GM19193 (cell line): ENCODE results near the gene BHLHA15.

Source experiments
- POLR2A ChIP-seq: IDR thresholded peaks from 4 replicates; pipeline ENCODE4 v1.6.1; 2011; ENCODE audit not compliant: insufficient read depth, insufficient read length; ENCODE audit errors: extremely low read depth

The BHLHA15 gene

GRCh38 chr7:98177553-98177952, 33.7 kb upstream of the BHLHA15 start:
- TF ChIP-seq POLR2A: no peak

GRCh38 chr7:98178321-98178720, 32.9 kb upstream of the BHLHA15 start:
- no peak for TF ChIP-seq POLR2A

- TF ChIP-seq POLR2A: no peak
These were observed 32.3 kb upstream of the BHLHA15 start for GRCh38 chr7:98178762-98179490.

GRCh38 chr7:98180751-98181150, 30.5 kb upstream of the BHLHA15 start:
- no peak for TF ChIP-seq POLR2A

GRCh38 chr7:98185101-98185500, 26.1 kb upstream of the BHLHA15 start:
- no peak for TF ChIP-seq POLR2A

- no peak for TF ChIP-seq POLR2A
These were observed 24.6 kb upstream of the BHLHA15 start for GRCh38 chr7:98186452-98187137.

- no peak for TF ChIP-seq POLR2A
These were observed 24.1 kb upstream of the BHLHA15 start for GRCh38 chr7:98187138-98187502.

- no peak for TF ChIP-seq POLR2A
These were observed 21.7 kb upstream of the BHLHA15 start for GRCh38 chr7:98189559-98189958.

GRCh38 chr7:98191668-98192431, 19.4 kb upstream of the BHLHA15 start:
- TF ChIP-seq POLR2A: no peak

GRCh38 chr7:98192781-98193457, 18.3 kb upstream of the BHLHA15 start:
- no peak for TF ChIP-seq POLR2A

- no peak for TF ChIP-seq POLR2A
These were observed 17.6 kb upstream of the BHLHA15 start for GRCh38 chr7:98193474-98194180.

- TF ChIP-seq POLR2A: no peak
These were observed 17.1 kb upstream of the BHLHA15 start for GRCh38 chr7:98194186-98194585.

GRCh38 chr7:98194672-98195457, 16.4 kb upstream of the BHLHA15 start:
- no peak for TF ChIP-seq POLR2A

GRCh38 chr7:98196706-98197605, 14.3 kb upstream of the BHLHA15 start:
- no peak for TF ChIP-seq POLR2A

- no peak for TF ChIP-seq POLR2A
These were observed 12.1 kb upstream of the BHLHA15 start for GRCh38 chr7:98199131-98199530.
